Esophagus mucosa (tissue), 1 donor: ENCODE results near the gene GFRA1. TPM values are rescaled to one million over a fixed set of nuclear protein-coding genes. Genes with fewer than 3 reads are reported as not detected.

ENCODE experiments used
- ATAC-seq: fragments of 200-7000 bp; cut with Tn5 transposase; one replicate; pipeline ENCODE4 v1.9.1; 2020
- total RNA-seq: library from RNA; stranded (reverse); gene quantifications from one replicate; pipeline ENCODE4 v1.2.4, GENCODE V29; 2023
- donor health status: DM: yes; HTN: yes; CAD: no.

Gene GFRA1
- total RNA-seq, 1 donor from 2014 or later, result 0.56 TPM

GRCh38 chr10:116098411-116099022, 174.5 kb downstream of the GFRA1 start:
- ATAC-seq, result no peak

GRCh38 chr10:116097239-116097784, 175.7 kb downstream of the GFRA1 start:
- ATAC-seq, result no peak

GRCh38 chr10:116096526-116096925, 176.5 kb downstream of the GFRA1 start:
- no peak for ATAC-seq

GRCh38 chr10:116094356-116094755, 178.7 kb downstream of the GFRA1 start:
- no peak for ATAC-seq

- ATAC-seq, result no peak
Measured at GRCh38 chr10:116093031-116093430, 180.0 kb downstream of the GFRA1 start.

GRCh38 chr10:116088985-116089384, 184.0 kb downstream of the GFRA1 start:
- no peak for ATAC-seq

- no peak for ATAC-seq
Measured at GRCh38 chr10:116085323-116085722, 187.7 kb downstream of the GFRA1 start.

- ATAC-seq, result no peak
Measured at GRCh38 chr10:116084161-116084560, 188.8 kb downstream of the GFRA1 start.

- ATAC-seq, result no peak
Measured at GRCh38 chr10:116083226-116083762, 189.7 kb downstream of the GFRA1 start.

- ATAC-seq, result no peak
Measured at GRCh38 chr10:116082762-116083161, 190.2 kb downstream of the GFRA1 start.

- ATAC-seq, result no peak
Measured at GRCh38 chr10:116082206-116082605, 190.8 kb downstream of the GFRA1 start.

- ATAC-seq, result no peak
Measured at GRCh38 chr10:116080553-116080952, 192.5 kb downstream of the GFRA1 start.

- ATAC-seq, result no peak
Measured at GRCh38 chr10:116079355-116079754, 193.7 kb downstream of the GFRA1 start.

GRCh38 chr10:116076621-116077020, 196.4 kb downstream of the GFRA1 start:
- ATAC-seq, result no peak

GRCh38 chr10:116073510-116073909, 199.5 kb downstream of the GFRA1 start:
- no peak for ATAC-seq

GRCh38 chr10:116073001-116073400, 200.0 kb downstream of the GFRA1 start:
- ATAC-seq, result no peak

GRCh38 chr10:116071453-116072148, 201.4 kb downstream of the GFRA1 start:
- no peak for ATAC-seq

GRCh38 chr10:116070743-116071320, 202.2 kb downstream of the GFRA1 start:
- no peak for ATAC-seq

GRCh38 chr10:116069856-116070255, 203.2 kb downstream of the GFRA1 start:
- ATAC-seq, result no peak

GRCh38 chr10:116067825-116068224, 205.2 kb downstream of the GFRA1 start:
- ATAC-seq, result no peak

GRCh38 chr10:116063107-116063506, 209.9 kb downstream of the GFRA1 start:
- no peak for ATAC-seq

- ATAC-seq, result no peak
Measured at GRCh38 chr10:116060864-116061263, 212.1 kb downstream of the GFRA1 start.

- ATAC-seq, result no peak
Measured at GRCh38 chr10:116059320-116059719, 213.7 kb downstream of the GFRA1 start.
